GM10847 (cell line): Measurements from ENCODE around the gene HBEGF.

ENCODE experiments used
- POLR2A ChIP-seq: IDR thresholded peaks from 2 replicates; pipeline ENCODE4 v1.6.1; 2011; ENCODE audit not compliant: insufficient read length; ENCODE audit errors: extremely low read depth

HBEGF gene

DNA sequence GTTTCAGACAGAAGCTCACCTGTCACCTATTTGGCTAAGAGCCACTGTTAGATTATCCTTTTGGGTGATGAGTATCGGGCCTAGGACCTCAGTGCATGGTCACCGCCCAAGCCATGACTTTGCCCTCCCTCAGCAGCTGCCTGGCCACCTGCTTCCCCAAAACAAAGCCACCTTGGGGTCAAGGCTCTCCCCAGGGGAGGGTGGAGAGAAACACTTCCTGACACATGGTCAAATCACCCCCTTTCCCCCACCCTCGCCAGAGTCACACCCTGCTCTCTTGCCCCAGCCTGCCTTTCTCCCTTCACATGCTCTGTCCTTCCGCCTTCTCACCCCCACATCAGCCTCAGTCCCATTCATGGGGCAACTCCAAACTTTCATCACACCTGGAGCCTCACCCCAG is 1.7 kb upstream of the HBEGF start:
- TF ChIP-seq POLR2A, result no peak

DNA sequence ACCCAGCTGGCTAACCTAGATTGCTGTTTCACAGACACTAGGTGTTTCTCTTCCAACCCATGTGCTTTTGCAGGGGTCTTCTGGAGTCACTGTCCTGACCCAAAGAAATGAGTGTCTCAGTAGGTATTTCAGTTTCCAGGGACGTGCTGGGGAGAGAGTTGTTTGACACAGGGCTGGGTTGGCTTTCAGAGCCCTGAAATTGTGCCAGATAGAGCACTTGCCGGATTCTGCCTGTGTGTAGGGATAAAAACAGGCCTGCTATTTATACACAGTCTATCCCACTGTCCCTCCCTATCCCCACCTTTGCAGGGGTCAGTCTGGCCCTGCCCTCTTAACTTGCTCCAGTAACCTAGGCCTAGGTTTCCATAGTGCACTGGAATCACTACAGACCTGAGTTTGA is 957 bp upstream of the HBEGF start:
- no peak for TF ChIP-seq POLR2A

DNA sequence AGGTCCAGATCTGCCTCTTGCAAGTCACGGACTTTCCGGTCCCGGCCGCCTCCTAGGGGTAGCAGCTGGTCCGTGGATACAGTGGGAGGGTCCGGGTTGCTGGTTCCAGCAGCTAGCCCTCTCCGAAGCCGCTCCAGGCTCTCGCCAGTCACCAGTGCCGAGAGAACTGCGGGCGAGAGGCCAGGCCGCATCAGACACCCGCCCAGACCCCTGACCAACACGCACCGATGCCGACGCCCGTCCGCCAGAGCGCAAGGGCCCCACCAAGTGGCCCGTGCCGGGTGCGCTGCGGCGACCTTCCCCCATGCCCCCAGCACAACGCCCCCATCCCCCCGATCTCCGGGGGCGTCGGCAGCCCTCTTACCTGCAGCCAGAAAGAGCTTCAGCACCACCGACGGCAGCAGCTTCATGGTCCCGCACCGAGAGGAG is 470 bp downstream of the HBEGF start:
- no peak for TF ChIP-seq POLR2A

DNA sequence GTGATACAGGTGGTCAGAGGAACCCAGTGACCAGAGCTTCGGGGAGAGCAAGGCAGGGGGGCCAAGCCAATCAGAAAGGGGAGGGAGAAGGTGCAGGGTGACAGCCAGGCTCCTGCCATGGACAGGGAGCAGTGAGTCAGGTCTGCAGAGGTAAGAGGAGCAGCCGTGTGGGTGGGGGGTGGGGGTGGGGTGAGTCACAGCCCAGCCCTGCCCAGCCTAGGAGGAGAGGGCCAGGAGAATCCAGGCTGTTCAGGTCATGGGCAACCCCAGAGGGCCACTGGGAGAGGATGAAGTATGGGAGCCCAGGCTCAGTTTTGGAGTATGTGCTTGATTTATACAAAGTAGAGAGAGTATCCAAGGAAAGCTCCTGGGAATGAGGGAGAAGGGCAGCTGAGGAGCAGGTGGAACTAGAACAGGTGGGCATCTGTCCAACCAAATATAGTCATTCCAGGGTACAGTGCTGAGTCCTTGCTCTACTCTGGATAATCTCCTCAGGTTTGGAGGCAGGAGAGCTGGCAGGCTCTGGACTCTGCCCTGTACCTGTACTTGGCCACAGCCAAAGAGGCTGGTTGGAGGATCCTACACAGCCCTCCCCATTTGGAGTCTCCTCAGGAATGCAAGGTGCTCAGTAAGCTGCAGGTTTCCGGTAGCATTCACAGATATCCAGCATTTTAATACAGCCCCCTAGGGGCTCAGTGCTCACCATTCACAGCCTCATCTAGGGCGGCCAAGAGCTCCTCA is 1.6 kb downstream of the HBEGF start:
- TF ChIP-seq POLR2A, result no peak

DNA sequence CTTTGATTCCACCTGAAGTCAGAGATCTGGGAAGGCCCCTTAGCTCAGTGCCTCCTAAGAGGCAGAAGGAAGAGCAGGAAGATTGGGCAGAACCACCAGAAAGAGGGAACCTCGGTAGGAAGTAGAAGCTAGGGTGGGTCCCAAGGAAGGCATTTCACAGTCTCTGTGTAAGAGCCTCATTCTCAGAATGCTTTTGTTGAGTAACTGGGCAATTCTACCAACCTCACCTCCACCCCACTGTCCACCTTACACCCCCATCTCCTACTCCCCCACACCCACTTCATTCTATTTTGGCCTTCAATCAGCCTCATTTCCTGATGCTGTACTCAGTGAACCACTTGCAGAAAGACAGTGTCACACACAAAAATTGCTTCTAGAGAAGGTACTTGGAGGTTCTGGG is 3.5 kb downstream of the HBEGF start:
- TF ChIP-seq POLR2A, result no peak

DNA sequence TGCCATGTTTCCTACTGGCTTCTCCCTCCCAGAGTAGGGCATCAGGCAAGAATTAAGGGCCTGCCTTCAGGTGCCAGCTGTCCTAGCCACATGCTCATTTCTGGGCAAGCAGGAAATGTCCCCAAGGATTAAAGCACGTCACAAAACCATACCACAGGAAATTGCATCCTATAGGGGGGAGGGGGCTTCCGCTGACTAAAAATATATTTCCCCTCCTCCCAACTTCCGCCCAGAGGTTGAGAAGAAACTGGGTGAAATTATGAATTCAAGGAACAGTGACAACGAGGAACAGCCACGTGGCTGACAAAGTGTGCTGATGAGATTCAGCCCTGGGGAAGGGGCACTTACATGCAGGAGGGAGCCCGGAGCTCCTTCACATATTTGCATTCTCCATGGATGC is 4.1 kb downstream of the HBEGF start:
- TF ChIP-seq POLR2A, result no peak

DNA sequence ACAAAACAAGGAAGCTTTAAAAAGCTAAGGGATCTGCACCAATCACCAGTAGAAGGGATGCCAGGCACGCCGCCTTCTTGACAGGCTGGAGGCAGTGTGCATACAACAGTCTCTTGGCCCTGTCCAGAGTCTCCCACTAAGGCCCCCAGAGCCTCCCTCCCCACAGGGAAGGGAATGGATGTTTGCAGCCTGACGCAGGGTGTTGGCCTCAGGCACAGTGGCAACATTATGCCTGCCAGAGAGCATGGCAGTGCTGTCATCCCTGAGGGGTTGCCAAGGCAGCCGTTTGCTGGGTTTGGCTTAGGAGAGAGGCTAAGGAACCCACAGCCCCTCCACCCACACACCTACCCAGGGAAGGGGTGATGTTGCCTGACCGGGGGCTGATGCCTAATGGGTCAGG is 4.8 kb downstream of the HBEGF start:
- TF ChIP-seq POLR2A, result no peak

DNA sequence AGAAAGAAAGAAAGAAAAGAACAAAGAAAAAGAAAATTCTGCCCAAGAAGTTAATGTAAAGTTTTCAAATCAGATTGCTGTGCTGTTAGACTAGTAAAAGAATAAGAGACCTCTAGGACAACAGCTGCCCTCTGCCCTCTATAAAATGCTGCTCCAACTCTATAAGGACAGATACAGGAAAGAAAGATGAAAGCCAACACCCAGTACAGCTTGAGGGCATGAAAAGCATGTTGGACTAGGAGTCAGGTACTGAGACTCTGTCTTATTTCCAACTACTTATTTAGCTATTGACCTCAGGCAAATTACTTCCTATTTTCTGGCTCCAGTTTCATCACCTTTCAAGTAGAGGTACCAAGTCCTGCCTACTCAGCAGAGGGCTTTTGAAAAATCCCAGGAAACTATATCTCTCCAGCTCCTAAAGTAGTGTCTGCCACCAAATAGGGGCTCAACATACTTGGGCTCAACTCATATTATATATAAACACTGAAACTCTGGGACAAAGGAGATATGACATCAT is 5.7 kb downstream of the HBEGF start:
- TF ChIP-seq POLR2A, result no peak

DNA sequence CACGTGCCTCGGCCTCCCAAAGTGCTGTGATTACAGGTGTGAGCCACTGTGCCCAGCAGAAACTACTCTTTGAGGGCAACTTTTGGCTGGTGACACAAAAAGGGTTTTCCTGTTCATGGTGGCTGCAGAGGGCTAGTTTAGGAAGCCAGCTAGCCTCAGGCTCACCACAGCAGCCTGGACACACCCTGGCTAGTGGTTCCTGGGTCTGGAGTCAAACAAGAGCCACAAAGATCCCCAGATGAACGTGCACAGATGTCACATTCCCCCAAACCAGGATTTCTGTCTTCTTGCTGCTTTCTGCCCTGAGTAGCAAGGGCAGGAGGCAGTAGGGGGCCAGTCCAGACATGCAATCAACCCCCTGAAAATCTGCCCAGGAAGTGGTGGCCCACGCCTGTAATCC is 6.8 kb downstream of the HBEGF start:
- TF ChIP-seq POLR2A, result no peak

DNA sequence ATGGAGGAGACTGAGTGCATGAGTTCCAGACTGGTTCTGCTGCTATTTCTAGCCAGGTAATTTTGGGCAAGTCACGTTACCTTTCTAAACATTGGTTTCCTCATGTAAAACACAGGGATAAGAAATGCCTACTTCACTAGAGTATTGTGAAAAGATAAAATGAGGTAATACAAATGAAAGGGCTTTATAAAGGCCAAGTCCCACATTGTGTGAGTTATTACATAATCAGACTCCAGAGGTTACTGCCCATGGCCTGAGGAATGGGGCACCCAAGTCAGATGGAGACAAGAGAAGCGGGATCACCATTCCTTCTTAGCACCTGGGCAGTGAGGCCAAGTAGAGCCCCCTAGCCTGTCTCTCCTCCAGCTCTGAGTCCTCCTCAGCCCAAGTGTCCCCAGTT is 7.5 kb downstream of the HBEGF start:
- no peak for TF ChIP-seq POLR2A

DNA sequence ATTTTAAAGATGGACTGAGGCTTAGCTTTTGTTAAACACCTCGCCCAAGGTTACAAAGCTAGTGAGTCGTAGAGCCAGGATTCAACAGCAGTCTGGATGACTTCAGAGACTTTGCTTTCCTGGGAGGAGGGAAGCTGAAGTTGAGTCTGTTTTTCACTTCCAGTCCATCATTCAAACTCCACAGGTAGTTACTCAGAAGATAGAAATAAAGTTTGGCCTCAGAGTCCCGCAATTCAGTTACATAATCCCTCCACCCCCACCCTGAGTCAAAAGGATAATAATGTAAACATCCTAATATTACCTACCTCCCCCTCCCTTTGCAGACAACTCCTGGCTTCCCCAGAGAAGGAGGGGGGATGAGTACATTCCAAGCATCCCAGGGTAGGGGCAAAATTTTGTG is 8.1 kb downstream of the HBEGF start:
- no peak for TF ChIP-seq POLR2A

DNA sequence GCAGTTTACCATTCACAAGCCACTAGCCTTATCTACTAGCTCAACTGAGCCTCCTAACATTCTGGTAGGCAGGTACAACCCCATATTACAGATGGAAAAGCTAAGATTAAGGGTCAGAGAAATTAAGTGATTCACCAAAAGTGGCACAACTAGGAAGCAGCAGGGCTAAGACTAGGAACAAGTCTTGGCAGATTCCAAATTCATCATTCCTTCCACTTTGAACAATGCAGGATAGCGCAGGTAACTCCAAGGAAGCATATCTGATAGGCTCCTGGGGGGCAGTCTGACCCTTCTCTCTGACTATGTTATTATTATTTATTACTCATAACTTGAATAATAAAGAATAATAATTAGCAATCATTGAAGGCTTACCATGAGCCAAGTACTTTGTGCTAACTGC is 8.5 kb downstream of the HBEGF start:
- TF ChIP-seq POLR2A, result no peak

DNA sequence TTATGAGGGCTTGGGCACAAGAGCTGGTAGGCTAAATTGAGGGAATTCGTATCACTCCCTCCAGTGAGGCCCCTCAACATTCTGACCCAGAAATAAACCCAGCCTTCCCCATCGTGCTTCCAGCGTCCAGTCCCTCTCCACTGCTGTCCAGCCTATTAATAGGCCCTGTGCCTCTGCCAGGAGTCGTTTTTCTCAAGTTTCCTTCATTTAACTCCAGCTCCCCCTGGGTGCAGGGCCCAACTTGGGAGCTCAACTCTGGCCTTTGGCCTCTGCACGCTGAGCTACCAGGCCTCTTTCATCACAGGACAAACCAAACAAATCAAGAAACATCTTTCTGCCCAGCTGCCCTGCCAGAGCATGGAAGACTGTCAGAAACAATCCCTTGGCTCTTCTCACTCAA is 10.0 kb downstream of the HBEGF start:
- TF ChIP-seq POLR2A, result no peak

DNA sequence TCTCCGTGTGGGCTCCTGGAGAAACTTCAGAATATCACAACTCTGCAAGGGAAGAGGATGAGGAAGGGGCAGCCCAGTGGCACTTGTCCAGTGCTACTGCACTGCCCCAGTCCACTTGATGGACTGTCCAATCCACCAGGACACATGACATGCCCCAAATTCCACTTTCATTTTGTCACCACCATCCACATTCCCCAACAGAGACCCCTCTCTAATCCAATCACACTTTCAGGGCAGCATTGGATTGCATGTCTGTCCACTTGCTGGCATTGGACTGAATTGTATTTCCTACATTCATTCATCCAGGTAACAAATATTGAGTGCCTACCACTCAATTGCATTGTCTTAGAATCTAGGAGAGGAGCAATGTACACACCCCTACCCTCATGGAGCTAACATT is 14.8 kb downstream of the HBEGF start:
- TF ChIP-seq POLR2A, result no peak

DNA sequence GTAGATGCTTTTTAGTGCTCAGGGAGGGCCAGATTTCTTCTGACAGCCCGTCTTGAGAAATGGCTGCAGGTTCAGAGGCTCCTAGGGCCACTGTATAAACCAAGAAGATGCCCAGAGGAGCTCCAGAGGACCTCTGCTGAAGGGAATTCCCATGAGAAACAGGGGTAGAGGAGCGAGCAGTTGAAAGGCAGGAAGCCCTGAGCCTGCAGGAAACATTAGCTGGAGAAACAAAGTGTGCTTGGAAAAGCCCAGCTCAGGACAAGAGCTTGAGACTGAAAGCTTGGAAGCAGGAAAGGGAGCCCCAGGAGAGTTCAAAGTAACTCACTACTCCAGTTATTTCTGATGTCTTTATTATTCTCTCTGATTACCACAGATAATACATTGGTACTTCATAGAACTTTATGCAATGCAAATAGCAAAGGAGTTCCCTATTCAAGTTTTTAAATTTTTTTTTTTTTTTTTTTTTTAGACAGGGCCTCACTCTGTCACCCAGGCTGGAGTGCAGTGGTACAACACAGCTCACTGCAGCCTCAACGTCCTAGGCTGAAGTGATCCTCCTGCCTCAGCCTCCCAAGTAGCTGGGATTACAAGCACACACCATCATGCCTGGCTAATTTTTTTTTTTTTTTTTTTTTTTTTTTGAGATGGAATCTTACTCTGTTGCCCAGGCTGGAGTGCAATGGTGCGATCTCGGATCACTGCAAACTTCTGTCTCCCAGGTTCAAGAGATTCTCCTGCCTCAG is 16.5 kb downstream of the HBEGF start:
- TF ChIP-seq POLR2A, result no peak

DNA sequence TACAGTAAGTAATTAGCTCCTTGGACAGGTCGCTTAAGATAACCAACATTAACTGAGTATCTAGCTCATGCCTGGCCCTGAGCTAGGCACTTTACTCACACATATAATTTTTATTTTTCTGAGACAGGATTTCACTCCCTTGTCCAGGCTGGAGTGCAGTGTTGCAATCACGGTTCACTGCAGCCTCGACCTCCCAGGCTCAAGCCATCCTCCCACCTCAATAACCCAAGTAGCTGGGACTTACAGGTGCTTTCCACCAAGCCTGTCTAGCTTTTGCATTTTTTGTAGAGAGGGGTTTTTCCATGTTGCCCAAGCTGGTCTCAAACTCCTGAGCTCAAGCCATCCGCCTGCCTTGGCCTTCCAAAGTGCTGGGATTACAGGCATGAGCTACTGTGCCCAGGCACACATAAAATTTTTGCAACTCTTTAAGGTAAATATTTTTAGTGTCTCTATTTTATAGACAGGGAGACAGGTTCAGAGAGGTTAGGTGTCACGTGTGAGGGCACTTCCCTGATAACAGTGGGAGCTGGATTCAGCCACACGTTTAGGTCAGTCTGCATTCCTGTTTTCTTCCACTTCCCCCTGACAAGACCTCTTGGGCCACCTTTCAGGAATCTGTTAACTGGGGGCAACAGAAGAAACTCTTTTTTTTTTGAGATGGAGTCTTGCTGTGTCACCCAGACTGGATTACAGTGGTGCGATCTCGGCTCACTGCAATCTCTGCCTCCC is 18.2 kb downstream of the HBEGF start:
- no peak for TF ChIP-seq POLR2A
